Hepatocyte (in vitro differentiated cells): ENCODE results near the gene WDR54. TPM values are rescaled to one million over a fixed set of nuclear protein-coding genes. Genes with fewer than 3 reads are reported as not detected.

Experiments used
- DNase-seq: peaks from one replicate; pipeline ENCODE4 v3.0.0-alpha.2; 2016; ENCODE audit warnings: low spot score
- H2AFZ ChIP-seq: fragments of 200-600 bp; sonication (generic); 2 replicates; pipeline ENCODE4 v1.6.0; 2016; ENCODE audit warnings: antibody characterized with exemption, mild to moderate bottlenecking
- H3K27ac ChIP-seq: fragments of 200-600 bp; sonication (generic); 2 replicates; pipeline ENCODE4 v1.5.1; 2016; ENCODE audit warnings: mild to moderate bottlenecking
- H3K27me3 ChIP-seq: fragments of 200-600 bp; sonication (generic); 2 replicates; pipeline ENCODE4 v1.6.1; 2016
- H3K36me3 ChIP-seq: fragments of 200-600 bp; sonication (generic); replicated peaks from 2 replicates; pipeline ENCODE4 v1.5.1; 2016; ENCODE audit warnings: low read depth; ENCODE audit not compliant: insufficient read depth
- H3K4me1 ChIP-seq: fragments of 200-600 bp; sonication (generic); 2 replicates; pipeline ENCODE4 v1.5.1; 2016; ENCODE audit warnings: mild to moderate bottlenecking, moderate library complexity; ENCODE audit not compliant: insufficient read depth
- H3K4me2 ChIP-seq: fragments of 200-600 bp; sonication (generic); 2 replicates; pipeline ENCODE4 v1.6.0; 2016
- H3K4me3 ChIP-seq: fragments of 200-600 bp; sonication (generic); 2 replicates; pipeline ENCODE4 v1.5.1; 2016; ENCODE audit warnings: mild to moderate bottlenecking
- H3K79me2 ChIP-seq: fragments of 200-600 bp; sonication (generic); 2 replicates; pipeline ENCODE4 v1.6.0; 2017; ENCODE audit warnings: mild to moderate bottlenecking
- H3K9me2 ChIP-seq: fragments of 200-600 bp; sonication (generic); replicated peaks from 2 replicates; pipeline ENCODE4 v1.6.0; 2017; ENCODE audit warnings: mild to moderate bottlenecking; ENCODE audit not compliant: insufficient read depth
- H3K9me3 ChIP-seq: fragments of 200-600 bp; sonication (generic); 2 replicates; pipeline ENCODE4 v1.5.1; 2016; ENCODE audit warnings: low read depth, mild to moderate bottlenecking
- H4K20me1 ChIP-seq: fragments of 200-600 bp; sonication (generic); 2 replicates; pipeline ENCODE4 v1.6.0; 2016; ENCODE audit warnings: mild to moderate bottlenecking; ENCODE audit not compliant: insufficient read depth, poor library complexity, severe bottlenecking
- CTCF ChIP-seq: fragments of 200-600 bp; sonication (generic); IDR thresholded peaks from 2 replicates; pipeline ENCODE4 v1.5.1; 2016; ENCODE audit warnings: antibody characterized with exemption, mild to moderate bottlenecking; ENCODE audit not compliant: poor library complexity
- EZH2 ChIP-seq: fragments of 200-600 bp; sonication (generic); IDR thresholded peaks from 2 replicates; pipeline ENCODE4 v1.6.1; 2016; ENCODE audit warnings: antibody characterized with exemption, mild to moderate bottlenecking, borderline replicate concordance
- EZH2phosphoT487 ChIP-seq: fragments of 200-600 bp; sonication (generic); IDR thresholded peaks from one replicate; pipeline ENCODE4 v1.6.1; 2018; ENCODE audit warnings: antibody characterized with exemption, mild to moderate bottlenecking, low read depth, moderate library complexity; ENCODE audit not compliant: unreplicated experiment, severe bottlenecking
- WGBS: methylation state at CpG from one replicate; pipeline ENCODE4 v1.1.6; 2016; ENCODE audit warnings: low lambda C conversion rate; ENCODE audit errors: missing lambda C conversion rate; 5-methylcytosine and 5-hydroxymethylcytosine counted together
- polyA plus RNA-seq: library from polyadenylated mRNA; unstranded; fragments of >200 nt; fragmentation: Nextera tagmentation; extraction: Ambion mirVana; gene quantifications from 2 replicates; pipeline ENCODE4 v1.2.1, GENCODE V29; 2016
- total RNA-seq: library from RNA; depleted of rRNA; stranded (reverse); fragments of >200 nt; gene quantifications from 2 replicates; pipeline ENCODE4 v1.2.3, GENCODE V29; 2014

The WDR54 gene
- total and polyA plus RNA-seq, 2 experiments from 2014 or later, result 6.2 to 22.6 TPM

- no peak overlapping the region for H2AFZ ChIP-seq
- H3K9me2 ChIP-seq, result no peaks in the 10 kb centered on the region
- no peak overlapping the region for H3K4me3 ChIP-seq
- peaks cover 34% of the 10 kb centered on the region for H3K79me2 ChIP-seq
- TF ChIP-seq EZH2phosphoT487 (no peak), EZH2 (no peak), CTCF (no peak)
- no peak overlapping the region for H3K27ac ChIP-seq
- H3K4me2 ChIP-seq, result peak overlapping the region; percentile 71
- peaks cover 5% of the 10 kb centered on the region for H4K20me1 ChIP-seq
- no peaks in the 10 kb centered on the region for H3K4me1 ChIP-seq
- no peaks in the 10 kb centered on the region for H3K9me3 ChIP-seq
- WGBS, result 90% methylated on average over 6 of the region's 8 CpGs
- no peak for DNase-seq
- H3K27me3 ChIP-seq, result no peaks in the 10 kb centered on the region
- H3K36me3 ChIP-seq, result no peaks in the 10 kb centered on the region
Observed at GRCh38 chr2:74373985-74374384, 47.5 kb upstream of the WDR54 start.

- Histone ChIP-seq H3K36me3 (no peaks in the 10 kb centered on the region), H4K20me1 (peaks cover 12% of the 10 kb centered on the region), H3K4me3 (no peak overlapping the region), H3K79me2 (peaks cover 41% of the 10 kb centered on the region), H3K4me1 (peaks cover 3% of the 10 kb centered on the region), H3K9me2 (no peaks in the 10 kb centered on the region), H3K27me3 (no peaks in the 10 kb centered on the region), H3K27ac (no peak overlapping the region), H2AFZ (no peak overlapping the region), H3K4me2 (peak overlapping the region; percentile 71), H3K9me3 (no peaks in the 10 kb centered on the region)
- 53% methylated on average over 17 of the region's 19 CpGs for WGBS
- peak; percentile 89 for DNase-seq
- TF ChIP-seq CTCF (no peak), EZH2 (no peak)
Observed at GRCh38 chr2:74374509-74375205, 46.9 kb upstream of the WDR54 start.

GRCh38 chr2:74375838-74376237, 45.7 kb upstream of the WDR54 start:
- peaks cover 20% of the 10 kb centered on the region for H4K20me1 ChIP-seq
- DNase-seq, result no peak
- no peak for TF ChIP-seq CTCF
- TF ChIP-seq EZH2, result no peak
- no peak for TF ChIP-seq EZH2phosphoT487
- H3K9me2 ChIP-seq, result no peaks in the 10 kb centered on the region
- H3K36me3 ChIP-seq, result no peaks in the 10 kb centered on the region
- no peak overlapping the region for H3K4me2 ChIP-seq
- no peaks in the 10 kb centered on the region for H3K27me3 ChIP-seq
- no peaks in the 10 kb centered on the region for H3K9me3 ChIP-seq
- peaks cover 13% of the 10 kb centered on the region for H3K4me1 ChIP-seq
- H3K4me3 ChIP-seq, result no peak overlapping the region
- no peak overlapping the region for H2AFZ ChIP-seq
- no peak overlapping the region for H3K27ac ChIP-seq
- H3K79me2 ChIP-seq, result peaks cover 53% of the 10 kb centered on the region
- 89% methylated on average over 2 of the region's 2 CpGs for WGBS
